Peyer's patch (tissue), 4 donors: ENCODE measurements around the gene FURIN. TPM values are rescaled to one million over a fixed set of nuclear protein-coding genes. Genes with fewer than 3 reads are reported as not detected.

Source experiments
- DNase-seq, 3 donors: peaks; one replicate each; pipeline ENCODE4 v3.0.0-alpha.2; 2017 to 2019
- H3K27ac ChIP-seq, 4 donors: fragments of 200-600 bp; sonication (generic); one replicate each; pipeline ENCODE4 v1.5.1; 2016 to 2019
- H3K27me3 ChIP-seq, 2 donors: fragments of 200-600 bp; sonication (generic); one replicate each; pipeline ENCODE4 v1.5.1; 2019
- H3K36me3 ChIP-seq, 3 donors: fragments of 200-600 bp; sonication (generic); one replicate each; pipeline ENCODE4 v1.5.1; 2016 to 2019
- H3K4me1 ChIP-seq, 4 donors: fragments of 200-600 bp; sonication (generic); one replicate each; pipeline ENCODE4 v1.5.1; 2016 to 2019
- H3K4me3 ChIP-seq, 4 donors: fragments of 200-600 bp; sonication (generic); 1 replicate in 3 of 4; 2 replicates in 1 of 4; pipeline ENCODE4 v1.5.1; 2016 to 2019; ENCODE audit warnings: mild to moderate bottlenecking in 1 of 4
- H3K9me3 ChIP-seq, 4 donors: fragments of 200-600 bp; sonication (generic); one replicate each; pipeline ENCODE4 v1.5.1; 2016 to 2019; ENCODE audit warnings: mild to moderate bottlenecking in 1 of 4
- CTCF ChIP-seq, 6 experiments: fragments of 450-650 bp in 4 of 6; fragments of 200-600 bp in 2 of 6; sonication (generic) in 1 of 6; IDR thresholded peaks; one replicate each; pipeline ENCODE4 v1.5.1; 2017 to 2019; ENCODE audit warnings: antibody characterized with exemption in 6 of 6, mild to moderate bottlenecking in 3 of 6, moderate library complexity in 1 of 6
- POLR2A ChIP-seq, 2 donors: fragments of 450-650 bp; IDR thresholded peaks; one replicate each; pipeline ENCODE4 v1.5.1; 2017; ENCODE audit warnings: antibody characterized with exemption in 2 of 2, mild to moderate bottlenecking in 2 of 2, moderate library complexity in 2 of 2
- total RNA-seq, 4 donors: library from RNA; depleted of rRNA; stranded (reverse); fragments of >200 nt; gene quantifications; one replicate each; pipeline ENCODE4 v1.1.0, GENCODE V29; 2016

The FURIN gene
- total RNA-seq, 4 donors from 2014 or later: 53.6 to 76.7 (median 70.1) TPM

- Histone ChIP-seq H3K27me3 (no peaks in the 10 kb centered on the region), H3K36me3 (peaks cover 0 to 63% (median 0%) of the 10 kb centered on the region in 3 donors), H3K27ac (no peak overlapping the region), H3K4me3 (no peak overlapping the region), H3K9me3 (no peaks in the 10 kb centered on the region), H3K4me1 (peaks cover 0 to 20% (median 4%) of the 10 kb centered on the region in 4 donors)
- no peak for TF ChIP-seq CTCF (IDR thresholded peaks at IDR 0.05)
- TF ChIP-seq POLR2A (IDR thresholded peaks at IDR 0.05): no peak
- no peak for DNase-seq
These were observed 8.3 kb downstream of the FURIN start for GRCh38 chr15:90876512-90877170.

GRCh38 chr15:90877315-90877714 is 8.9 kb downstream of the FURIN start:
- no peak overlapping the region for H3K27ac ChIP-seq
- H3K4me1 ChIP-seq: peaks cover 0 to 20% (median 4%) of the 10 kb centered on the region in 4 donors
- peak in 1 of 3 donors; percentile 42 for DNase-seq
- peaks cover 0 to 69% (median 0%) of the 10 kb centered on the region in 3 donors for H3K36me3 ChIP-seq
- H3K4me3 ChIP-seq: no peak overlapping the region
- no peaks in the 10 kb centered on the region for H3K27me3 ChIP-seq
- H3K9me3 ChIP-seq: no peaks in the 10 kb centered on the region
- TF ChIP-seq CTCF (IDR thresholded peaks at IDR 0.05) (no peak), POLR2A (IDR thresholded peaks at IDR 0.05) (no peak)

GRCh38 chr15:90877996-90878395 is 9.6 kb downstream of the FURIN start:
- Histone ChIP-seq H3K9me3 (no peaks in the 10 kb centered on the region), H3K27me3 (no peaks in the 10 kb centered on the region), H3K36me3 (peaks cover 0 to 69% (median 0%) of the 10 kb centered on the region in 3 donors), H3K4me1 (peaks cover 0 to 15% (median 2%) of the 10 kb centered on the region in 4 donors), H3K4me3 (no peak overlapping the region), H3K27ac (no peak overlapping the region)
- DNase-seq: no peak
- TF ChIP-seq POLR2A (IDR thresholded peaks at IDR 0.05) (no peak), CTCF (IDR thresholded peaks at IDR 0.05) (no peak)

- DNase-seq: no peak
- Histone ChIP-seq H3K9me3 (no peaks in the 10 kb centered on the region), H3K27me3 (no peaks in the 10 kb centered on the region), H3K4me1 (peaks cover 0 to 15% (median 2%) of the 10 kb centered on the region in 4 donors), H3K36me3 (peaks cover 0 to 69% (median 0%) of the 10 kb centered on the region in 3 donors), H3K4me3 (no peak overlapping the region), H3K27ac (no peak overlapping the region)
- TF ChIP-seq CTCF (IDR thresholded peaks at IDR 0.05) (no peak), POLR2A (IDR thresholded peaks at IDR 0.05) (no peak)
These were observed 10.3 kb downstream of the FURIN start for GRCh38 chr15:90878660-90879059.

- Histone ChIP-seq H3K9me3 (no peaks in the 10 kb centered on the region), H3K27ac (no peak overlapping the region), H3K27me3 (no peaks in the 10 kb centered on the region), H3K36me3 (peaks cover 0 to 69% (median 0%) of the 10 kb centered on the region in 3 donors), H3K4me3 (no peak overlapping the region), H3K4me1 (peaks cover 7 to 19% (median 9%) of the 10 kb centered on the region in 4 donors)
- DNase-seq: peak in 1 of 3 donors; percentile 49
- no peak for TF ChIP-seq CTCF (IDR thresholded peaks at IDR 0.05)
- TF ChIP-seq POLR2A (IDR thresholded peaks at IDR 0.05): no peak
These were observed 11.5 kb downstream of the FURIN start for GRCh38 chr15:90879730-90880366.
